ENCODE data around the gene PLXND1.

The PLXND1 gene

DNA sequence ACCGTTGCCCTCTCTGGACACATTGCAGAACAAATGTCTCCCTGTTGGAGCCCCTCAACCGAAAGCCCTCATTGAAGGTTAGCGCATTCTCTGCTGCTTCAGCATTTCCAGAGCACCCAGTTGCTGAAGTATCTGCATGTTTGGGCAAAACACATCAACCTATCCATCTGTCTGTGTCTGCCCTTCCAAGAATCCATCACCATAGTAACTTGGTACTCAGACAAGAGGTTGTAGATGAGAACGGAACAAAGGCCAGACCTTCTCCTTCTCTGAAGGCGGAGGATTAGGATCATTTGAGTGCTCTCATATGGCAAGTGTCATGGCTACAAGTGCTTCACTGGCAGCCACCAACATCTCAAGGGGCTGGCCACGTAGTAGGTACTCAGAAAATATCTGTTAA, 101.1 kb downstream of the PLXND1 start:
- no peaks in the 10 kb centered on the region for H3K27me3 Mint-ChIP-seq
- no peaks in the 10 kb centered on the region for H3K4me1 Mint-ChIP-seq
- H3K36me3 Mint-ChIP-seq: peaks cover 16% of the 10 kb centered on the region
- no peaks in the 10 kb centered on the region for H3K9me3 Mint-ChIP-seq
- no peak overlapping the region for H3K4me3 Mint-ChIP-seq
- no peak overlapping the region for H3K27ac Mint-ChIP-seq
- no peak for ATAC-seq

All from stimulated activated memory B cell treated with anti-CD40 and anti-IgM and Interleukin-4, amounts not matched to agents 10 μg/mL and 1 μg/mL and 100 μg/mL, for 72 hours (primary cell).